SK-N-SH (cell line): ENCODE measurements around the gene GHRHR. TPM values are rescaled to one million over a fixed set of nuclear protein-coding genes. Genes with fewer than 3 reads are reported as not detected.

ENCODE experiments used
- CTCF ChIA-PET: fragments of 300-600, 350-600 bp; formaldehyde crosslinking; extraction: SDS; loops from one replicate; lab custom pipeline; 2021; lab: Yijun Ruan, JAX
- POLR2A ChIA-PET: fragments of 350-600 bp; sonication (Branson Sonifier 250); formaldehyde crosslinking; extraction: SDS; loops from one replicate; lab custom pipeline; 2020; ENCODE audit warnings: antibody characterized with exemption, inconsistent platforms; lab: Yijun Ruan, JAX
- DNase-seq: peaks from one replicate; pipeline ENCODE4 v3.0.0; 2012
- H2AFZ ChIP-seq: fragments of 200-600 bp; sonication (generic); 2 replicates; pipeline ENCODE4 v1.8.1; 2016; ENCODE audit warnings: antibody characterized with exemption, mild to moderate bottlenecking, low read depth
- H3F3A ChIP-seq: fragments of 200-600 bp; sonication (generic); replicated peaks from 2 replicates; pipeline ENCODE3; 2016; ENCODE audit warnings: antibody characterized with exemption, mild to moderate bottlenecking; ENCODE audit not compliant: insufficient read depth
- H3K27ac ChIP-seq, 2 experiments: fragments of 200-500 bp in 1 of 2; fragments of 200-600 bp in 1 of 2; sonication (Bioruptor generic) in 1 of 2; sonication (generic), shearing (Covaris generic) in 1 of 2; 2 replicates each; pipeline versions ENCODE4 v1.5.1 to v1.6.1; 2014 to 2016; ENCODE audit warnings: low read depth in 2 of 2, inconsistent platforms in 1 of 2, low read length in 1 of 2, mild to moderate bottlenecking in 1 of 2, mixed read lengths in 1 of 2
- H3K27me3 ChIP-seq: fragments of 200-600 bp; sonication (generic), shearing (Covaris generic); 2 replicates; pipeline ENCODE4 v1.6.1; 2016; ENCODE audit warnings: mixed run types; ENCODE audit not compliant: insufficient read depth
- H3K36me3 ChIP-seq, 2 experiments: fragments of 200-500 bp in 1 of 2; fragments of 200-600 bp in 1 of 2; sonication (Bioruptor generic) in 1 of 2; sonication (generic) in 1 of 2; replicated peaks in 1 of 2; 2 replicates each; pipeline versions ENCODE3 to v1.5.1; 2014 to 2016; ENCODE audit warnings: low read length in 1 of 2, mild to moderate bottlenecking in 1 of 2; ENCODE audit not compliant: insufficient read depth in 2 of 2, control insufficient read depth in 1 of 2
- H3K4me1 ChIP-seq, 2 experiments: fragments of 200-500 bp in 1 of 2; fragments of 200-600 bp in 1 of 2; sonication (Bioruptor generic) in 1 of 2; sonication (generic), shearing (Covaris generic) in 1 of 2; 2 replicates each; pipeline versions ENCODE4 v1.5.1 to v1.6.1; 2014 to 2016; ENCODE audit warnings: low read depth in 1 of 2, low read length in 1 of 2, mixed run types in 1 of 2; ENCODE audit not compliant: insufficient read depth in 2 of 2, control insufficient read depth in 1 of 2
- H3K4me2 ChIP-seq: fragments of 200-600 bp; sonication (generic), shearing (Covaris generic); 2 replicates; pipeline ENCODE4 v1.6.1; 2017; ENCODE audit warnings: mixed run types
- H3K4me3 ChIP-seq, 2 experiments: fragments of 200-500 bp in 1 of 2; fragments of 200-600 bp in 1 of 2; sonication (Bioruptor generic) in 1 of 2; sonication (generic), shearing (Covaris generic) in 1 of 2; 2 replicates each; pipeline versions ENCODE4 v1.5.1 to v1.8.1; 2014 to 2016; ENCODE audit warnings: low read depth in 2 of 2, inconsistent platforms in 1 of 2, low read length in 1 of 2, mild to moderate bottlenecking in 1 of 2, mixed read lengths in 1 of 2, moderate library complexity in 1 of 2
- H3K79me2 ChIP-seq: fragments of 200-600 bp; sonication (generic); 2 replicates; pipeline ENCODE4 v1.8.1; 2017; ENCODE audit warnings: mild to moderate bottlenecking; ENCODE audit not compliant: insufficient read depth
- H3K9ac ChIP-seq: fragments of 200-600 bp; sonication (generic); 2 replicates; pipeline ENCODE4 v1.6.1; 2017; ENCODE audit warnings: mixed run types
- H3K9me2 ChIP-seq: fragments of 200-600 bp; sonication (generic); 2 replicates; pipeline ENCODE4 v1.6.1; 2017; ENCODE audit warnings: mixed run types
- H3K9me3 ChIP-seq: fragments of 200-600 bp; sonication (generic); 2 replicates; pipeline ENCODE4 v1.6.1; 2017; ENCODE audit warnings: mixed run types, mild to moderate bottlenecking, moderate library complexity
- H4K20me1 ChIP-seq: fragments of 200-600 bp; sonication (generic); 2 replicates; pipeline ENCODE4 v1.6.1; 2017; ENCODE audit warnings: mild to moderate bottlenecking, mixed run types; ENCODE audit not compliant: insufficient read depth
- CHD2 ChIP-seq: fragments of 150-350 bp; IDR thresholded peaks from 2 replicates; pipeline ENCODE4 v1.6.1; 2018; ENCODE audit warnings: low read length; ENCODE audit not compliant: partially characterized antibody
- EZH2phosphoT487 ChIP-seq: fragments of 200-600 bp; sonication (generic); IDR thresholded peaks from 2 replicates; pipeline ENCODE4 v1.6.1; 2017; ENCODE audit warnings: low read depth, mixed run types, mild to moderate bottlenecking, antibody characterized with exemption, moderate library complexity, borderline replicate concordance
- FOSL2 ChIP-seq: IDR thresholded peaks from 2 replicates; pipeline ENCODE4 v1.4.0; 2012; ENCODE audit warnings: low read depth, mild to moderate bottlenecking, moderate library complexity, borderline replicate concordance
- FOXJ3 ChIP-seq: sonication (generic); formaldehyde crosslinking; IDR thresholded peaks from 2 replicates; pipeline ENCODE4 v1.5.1; 2020; ENCODE audit warnings: mild to moderate bottlenecking, missing genetic modification reagents
- FOXM1 ChIP-seq: IDR thresholded peaks from 2 replicates; pipeline ENCODE4 v1.4.0; 2012; ENCODE audit warnings: low read depth, mild to moderate bottlenecking
- GABPA ChIP-seq: IDR thresholded peaks from 2 replicates; pipeline ENCODE4 v1.4.0; 2012; ENCODE audit warnings: low read depth, mild to moderate bottlenecking
- IRF3 ChIP-seq: fragments of 150-350 bp; IDR thresholded peaks from 2 replicates; pipeline ENCODE4 v1.6.1; 2016; ENCODE audit warnings: mild to moderate bottlenecking, low read depth, low read length
- JUND ChIP-seq: IDR thresholded peaks from 2 replicates; pipeline ENCODE4 v1.4.0; 2012
- MEF2A ChIP-seq: IDR thresholded peaks from 2 replicates; pipeline ENCODE4 v1.4.0; 2012; ENCODE audit warnings: low read depth, borderline replicate concordance
- MXI1 ChIP-seq: IDR thresholded peaks from 2 replicates; pipeline ENCODE4 v1.6.1; 2012; ENCODE audit warnings: mild to moderate bottlenecking, low read depth, low read length, improper control_type of control experiment
- NRF1 ChIP-seq: IDR thresholded peaks from 2 replicates; pipeline ENCODE4 v1.6.1; 2012; ENCODE audit warnings: low read depth, mild to moderate bottlenecking, low read length
- PBX3 ChIP-seq: IDR thresholded peaks from 2 replicates; pipeline ENCODE4; 2012
- RAD21 ChIP-seq: IDR thresholded peaks from 2 replicates; pipeline ENCODE4 v1.6.1; 2012; ENCODE audit warnings: mild to moderate bottlenecking, low read length
- RCOR1 ChIP-seq: fragments of 150-350 bp; IDR thresholded peaks from 2 replicates; pipeline ENCODE4 v1.6.1; 2017; ENCODE audit warnings: antibody characterized with exemption, low read length
- REST ChIP-seq: IDR thresholded peaks from 2 replicates; pipeline ENCODE4 v1.6.1; 2012; ENCODE audit warnings: mild to moderate bottlenecking, low read depth, low read length, moderate library complexity
- RFX5 ChIP-seq: IDR thresholded peaks from 2 replicates; pipeline ENCODE4 v1.6.1; 2012; ENCODE audit warnings: mild to moderate bottlenecking, improper control_type of control experiment, low read length
- TAF1 ChIP-seq: IDR thresholded peaks from 2 replicates; pipeline ENCODE4 v1.6.1; 2012; ENCODE audit warnings: low read depth, mild to moderate bottlenecking, low read length, moderate library complexity, borderline replicate concordance
- WGBS: methylation state at CpG from one replicate; pipeline ENCODE4 v1.1.6; 2017; ENCODE audit warnings: low lambda C conversion rate; 5-methylcytosine and 5-hydroxymethylcytosine counted together
- polyA plus RNA-seq, 3 experiments: library from polyadenylated mRNA; depleted of rRNA; stranded (reverse); fragments of >200 nt; gene quantifications; 2 replicates each; pipeline ENCODE4 v1.2.3, GENCODE V29; 2012
- TF ChIP-seq, protein P1 (sequence below): IDR thresholded peaks from 2 replicates; pipeline ENCODE4 v1.4.0; 2012; ENCODE audit warnings: low read depth, borderline replicate concordance
- TF ChIP-seq, protein P2 (sequence below): fragments of 200-600 bp; sonication (generic); IDR thresholded peaks from 2 replicates; pipeline ENCODE4 v1.6.1; 2017; ENCODE audit warnings: antibody characterized with exemption, mild to moderate bottlenecking, moderate library complexity

GHRHR gene
- polyA plus RNA-seq, 1 of the 3 experiments (the other 2 are of a cell fraction): not detected

GRCh38 chr7:30930621-30931020 is 33.1 kb upstream of the GHRHR start (continued):
- TF ChIP-seq FOSL2 (no peak), PBX3 (no peak), RFX5 (no peak), GABPA (no peak), CHD2 (peak; percentile 52)
- TF ChIP-seq, protein P1, sequence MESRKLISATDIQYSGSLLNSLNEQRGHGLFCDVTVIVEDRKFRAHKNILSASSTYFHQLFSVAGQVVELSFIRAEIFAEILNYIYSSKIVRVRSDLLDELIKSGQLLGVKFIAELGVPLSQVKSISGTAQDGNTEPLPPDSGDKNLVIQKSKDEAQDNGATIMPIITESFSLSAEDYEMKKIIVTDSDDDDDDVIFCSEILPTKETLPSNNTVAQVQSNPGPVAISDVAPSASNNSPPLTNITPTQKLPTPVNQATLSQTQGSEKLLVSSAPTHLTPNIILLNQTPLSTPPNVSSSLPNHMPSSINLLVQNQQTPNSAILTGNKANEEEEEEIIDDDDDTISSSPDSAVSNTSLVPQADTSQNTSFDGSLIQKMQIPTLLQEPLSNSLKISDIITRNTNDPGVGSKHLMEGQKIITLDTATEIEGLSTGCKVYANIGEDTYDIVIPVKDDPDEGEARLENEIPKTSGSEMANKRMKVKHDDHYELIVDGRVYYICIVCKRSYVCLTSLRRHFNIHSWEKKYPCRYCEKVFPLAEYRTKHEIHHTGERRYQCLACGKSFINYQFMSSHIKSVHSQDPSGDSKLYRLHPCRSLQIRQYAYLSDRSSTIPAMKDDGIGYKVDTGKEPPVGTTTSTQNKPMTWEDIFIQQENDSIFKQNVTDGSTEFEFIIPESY: no peak

- no peaks in the 10 kb centered on the region for H3K9me2 ChIP-seq
- no peak overlapping the region for H3K9ac ChIP-seq
- ChIA-PET POLR2A (interaction anchor here (0.6 to 1.5 kb wide), 3 partner anchors 7 to 122 kb away, joined by 3 to 4 read pairs (median 3); no protein-coding TSS in a partner anchor), CTCF (interaction anchor here (1.1 to 9.6 kb wide), 10 partner anchors 8 to 194 kb away, joined by 3 to 103 read pairs (median 6); partner anchors contain the start of gene AQP1)
- 90% methylated on average over 21 of the region's 24 CpGs for WGBS
- H3K4me2 ChIP-seq: no peak overlapping the region
- H3K36me3 ChIP-seq: no peaks in the 10 kb centered on the region
- H4K20me1 ChIP-seq: no peaks in the 10 kb centered on the region
- H3K4me3 ChIP-seq: no peak overlapping the region
- TF ChIP-seq RAD21: no peak
- no peak for TF ChIP-seq EZH2phosphoT487
- TF ChIP-seq MEF2A: no peak
- no peak for TF ChIP-seq NRF1
- no peak for TF ChIP-seq REST
- no peak for TF ChIP-seq MXI1
- TF ChIP-seq IRF3: no peak
- no peak for TF ChIP-seq FOXM1
- no peak for TF ChIP-seq CHD2
- no peak for TF ChIP-seq FOXJ3
- TF ChIP-seq, protein P2, sequence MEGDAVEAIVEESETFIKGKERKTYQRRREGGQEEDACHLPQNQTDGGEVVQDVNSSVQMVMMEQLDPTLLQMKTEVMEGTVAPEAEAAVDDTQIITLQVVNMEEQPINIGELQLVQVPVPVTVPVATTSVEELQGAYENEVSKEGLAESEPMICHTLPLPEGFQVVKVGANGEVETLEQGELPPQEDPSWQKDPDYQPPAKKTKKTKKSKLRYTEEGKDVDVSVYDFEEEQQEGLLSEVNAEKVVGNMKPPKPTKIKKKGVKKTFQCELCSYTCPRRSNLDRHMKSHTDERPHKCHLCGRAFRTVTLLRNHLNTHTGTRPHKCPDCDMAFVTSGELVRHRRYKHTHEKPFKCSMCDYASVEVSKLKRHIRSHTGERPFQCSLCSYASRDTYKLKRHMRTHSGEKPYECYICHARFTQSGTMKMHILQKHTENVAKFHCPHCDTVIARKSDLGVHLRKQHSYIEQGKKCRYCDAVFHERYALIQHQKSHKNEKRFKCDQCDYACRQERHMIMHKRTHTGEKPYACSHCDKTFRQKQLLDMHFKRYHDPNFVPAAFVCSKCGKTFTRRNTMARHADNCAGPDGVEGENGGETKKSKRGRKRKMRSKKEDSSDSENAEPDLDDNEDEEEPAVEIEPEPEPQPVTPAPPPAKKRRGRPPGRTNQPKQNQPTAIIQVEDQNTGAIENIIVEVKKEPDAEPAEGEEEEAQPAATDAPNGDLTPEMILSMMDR: no peak
- no peak for TF ChIP-seq RCOR1
- no peak for TF ChIP-seq TAF1
- no peak for TF ChIP-seq JUND
- peak overlapping the region in 1 of 2 experiments; percentile 1; a peak in 1 of 4 replicates for H3K27ac ChIP-seq
- DNase-seq: peak; percentile 22
- H2AFZ ChIP-seq: no peak overlapping the region
- H3F3A ChIP-seq: no peaks in the 10 kb centered on the region
- no peaks in the 10 kb centered on the region for H3K9me3 ChIP-seq
- H3K4me1 ChIP-seq: peaks cover 0 to 28% of the 10 kb centered on the region in 2 experiments; a peak in 1 of 4 replicates
- no peaks in the 10 kb centered on the region for H3K27me3 ChIP-seq
- H3K79me2 ChIP-seq: no peaks in the 10 kb centered on the region
Observed at GRCh38 chr7:30931161-30931928, 32.4 kb upstream of the GHRHR start.
